ENCODE data around the gene SAPCD1.

The SAPCD1 gene

GRCh38 chr6:31775184-31775583 is 12.7 kb downstream of the SAPCD1 start:
- H3K4me3 ChIP-seq (ENCODE audit: low read depth in 1 of 2, low read length in 1 of 2), result no peak overlapping the region
- peaks cover 4 to 11% of the 10 kb centered on the region in 2 experiments for H3K4me1 ChIP-seq (ENCODE audit: control insufficient read depth in 1 of 2, insufficient read depth in 1 of 2, low read depth in 1 of 2, low read length in 1 of 2)
- TF ChIP-seq CTCF (IDR thresholded peaks at IDR 0.05), result no peak
- H3K27ac ChIP-seq, result no peak overlapping the region
- H3K36me3 ChIP-seq, result peaks cover 11% of the 10 kb centered on the region
- H3K9me3 ChIP-seq, result no peaks in the 10 kb centered on the region
- H3K27me3 ChIP-seq, result peaks cover 5% of the 10 kb centered on the region

GRCh38 chr6:31775633-31776484 is 13.4 kb downstream of the SAPCD1 start:
- Histone ChIP-seq H3K4me3 (ENCODE audit: low read depth in 1 of 2, low read length in 1 of 2) (no peak overlapping the region), H3K36me3 (peaks cover 14% of the 10 kb centered on the region), H3K4me1 (ENCODE audit: control insufficient read depth in 1 of 2, insufficient read depth in 1 of 2, low read depth in 1 of 2, low read length in 1 of 2) (peaks cover 4 to 11% of the 10 kb centered on the region in 2 experiments), H3K27ac (no peak overlapping the region), H3K27me3 (peaks cover 5% of the 10 kb centered on the region), H3K9me3 (no peaks in the 10 kb centered on the region)
- no peak for TF ChIP-seq CTCF (IDR thresholded peaks at IDR 0.05)

GRCh38 chr6:31776485-31776988 is 14.1 kb downstream of the SAPCD1 start:
- no peak for TF ChIP-seq CTCF (IDR thresholded peaks at IDR 0.05)
- H3K9me3 ChIP-seq, result no peaks in the 10 kb centered on the region
- peaks cover 19% of the 10 kb centered on the region for H3K36me3 ChIP-seq
- H3K27ac ChIP-seq, result peak overlapping the region; percentile 59
- peaks cover 4 to 11% of the 10 kb centered on the region in 2 experiments for H3K4me1 ChIP-seq (ENCODE audit: control insufficient read depth in 1 of 2, insufficient read depth in 1 of 2, low read depth in 1 of 2, low read length in 1 of 2)
- peak overlapping the region in 1 of 2 experiments; percentile 52 for H3K4me3 ChIP-seq (ENCODE audit: low read depth in 1 of 2, low read length in 1 of 2)
- peaks cover 5% of the 10 kb centered on the region for H3K27me3 ChIP-seq

GRCh38 chr6:31776989-31777666 is 14.7 kb downstream of the SAPCD1 start, which contains the start of gene VWA7:
Gene VWA7, minus strand, starts transcription at chr6:31777328. Its CDS starts 549 bp downstream, at chr6:31776779.
- peaks cover 4 to 11% of the 10 kb centered on the region in 2 experiments for H3K4me1 ChIP-seq (ENCODE audit: control insufficient read depth in 1 of 2, insufficient read depth in 1 of 2, low read depth in 1 of 2, low read length in 1 of 2)
- H3K27ac ChIP-seq, result peak within 1 kb of the TSS; percentile 59
- H3K36me3 ChIP-seq, result peaks cover 19% of the 10 kb centered on the region

More at GRCh38 chr6:31776989-31777666, 14.7 kb downstream of the SAPCD1 start, which contains the start of gene VWA7:
- no peak for TF ChIP-seq CTCF (IDR thresholded peaks at IDR 0.05)
- H3K4me3 ChIP-seq (ENCODE audit: low read depth in 1 of 2, low read length in 1 of 2), result peak within 1 kb of the TSS in 1 of 2 experiments; percentile 52
- H3K9me3 ChIP-seq, result no peaks in the 10 kb centered on the region
- H3K27me3 ChIP-seq, result peaks cover 5% of the 10 kb centered on the region
